GM21723 (cell line): ENCODE measurements around the gene ITGAV.
A peak's percentile ranks its signal among the peaks of the same experiment; 100 is the strongest.

Experiments used
- ATAC-seq: cut with Tn5 transposase; IDR thresholded peaks from one replicate; pipeline ENCODE4 v1.9.1; 2021; ENCODE audit warnings: mild to moderate bottlenecking, moderate library complexity; ENCODE audit not compliant: unreplicated experiment

The ITGAV gene

DNA sequence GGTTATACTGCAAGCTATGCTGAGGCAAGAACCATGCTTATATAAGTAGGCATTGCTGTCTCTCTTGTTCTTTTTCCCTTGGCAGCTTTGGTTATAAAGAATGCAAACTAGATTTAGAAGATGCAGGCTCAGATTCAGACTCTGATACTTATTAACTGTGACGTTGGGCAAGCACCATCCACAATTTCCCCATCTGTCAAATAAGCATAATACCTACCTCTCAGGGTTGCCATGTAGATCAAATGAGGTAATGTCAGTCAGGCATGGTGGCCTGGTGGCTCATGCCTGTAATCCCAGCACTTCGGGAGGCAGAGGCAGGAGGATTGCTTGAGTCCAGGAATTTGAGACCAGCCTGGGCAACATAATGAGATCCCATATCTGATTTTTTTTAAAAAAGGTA is 21.7 kb downstream of the ITGAV start:
- ATAC-seq = no peak

DNA sequence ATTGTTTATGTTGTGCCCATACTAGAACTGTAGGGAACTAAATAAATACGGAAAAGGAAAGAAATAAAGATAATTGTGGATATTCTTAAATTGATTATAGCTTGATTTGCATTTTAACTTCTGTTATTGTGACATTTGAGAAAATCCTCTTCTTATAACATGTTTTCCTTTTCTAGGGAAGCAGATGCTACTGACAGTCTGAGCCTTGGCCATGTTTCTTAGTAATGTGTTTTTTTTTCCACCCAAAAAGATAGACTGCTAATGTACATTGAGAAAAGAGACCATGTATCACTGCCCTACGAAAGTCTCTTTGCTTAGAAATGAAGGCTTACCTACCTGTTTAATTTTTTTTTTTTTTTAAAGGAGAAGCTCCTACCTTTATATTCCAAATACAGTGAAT is 22.2 kb downstream of the ITGAV start:
- no peak for ATAC-seq

DNA sequence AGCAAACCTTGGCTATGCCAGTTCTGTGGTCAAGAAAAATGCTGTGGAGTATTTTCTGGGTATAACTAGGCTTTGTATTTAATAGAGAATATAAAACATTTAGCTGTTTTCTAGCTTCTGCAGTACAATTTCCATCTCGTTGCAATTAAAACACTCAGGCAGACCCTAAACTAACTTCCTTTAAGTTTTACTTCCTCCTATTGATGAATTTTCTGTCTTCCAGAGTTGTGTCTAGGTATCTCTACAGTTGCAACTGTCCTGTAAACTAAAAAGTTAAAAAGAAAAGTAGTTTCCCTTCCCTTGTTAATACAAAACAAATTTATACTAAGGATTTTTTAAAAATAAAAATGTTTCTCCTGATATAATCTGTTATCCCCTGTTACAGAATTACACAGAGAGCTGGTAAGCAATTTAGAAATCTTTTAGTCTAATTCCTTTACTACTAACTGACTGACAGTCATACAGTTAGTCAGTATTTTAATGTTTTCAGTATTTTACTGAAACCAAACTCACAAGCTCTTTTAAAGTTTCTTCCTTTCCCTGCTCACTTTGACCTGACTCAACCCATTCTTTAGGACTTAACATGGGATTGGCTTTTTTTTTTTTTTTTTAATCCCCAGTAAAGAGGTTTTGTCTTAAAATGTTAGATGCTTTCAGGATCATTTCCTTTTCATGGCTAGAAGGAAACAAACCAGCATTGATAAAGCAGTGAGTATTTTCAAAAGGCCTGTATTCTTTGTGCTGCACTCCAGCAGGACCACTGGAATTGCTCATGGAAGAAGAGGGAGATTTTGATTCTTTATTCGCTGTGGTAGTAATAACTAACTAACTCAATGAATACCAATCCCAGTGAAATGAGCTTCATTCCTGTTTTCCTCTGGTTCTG is 22.9 kb downstream of the ITGAV start:
- ATAC-seq = no peak

DNA sequence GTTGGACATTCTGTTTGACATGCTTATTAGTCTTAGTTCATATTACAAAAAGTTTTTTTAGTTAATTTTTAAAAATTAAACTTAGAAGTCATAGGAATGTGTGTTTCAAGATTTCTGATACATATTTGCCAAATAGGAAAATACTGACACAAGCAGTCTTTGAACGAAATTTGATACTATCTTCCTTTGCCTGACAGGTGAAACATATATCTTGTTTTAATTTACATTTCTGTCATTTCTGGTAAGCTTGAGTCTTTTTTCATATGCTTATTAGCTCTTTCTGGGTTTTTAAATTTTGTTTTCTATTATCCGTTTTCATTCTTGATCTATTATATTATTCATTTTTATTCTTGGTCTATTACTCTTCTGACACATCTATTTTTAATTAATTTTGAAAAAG is 24.5 kb downstream of the ITGAV start:
- ATAC-seq = no peak

DNA sequence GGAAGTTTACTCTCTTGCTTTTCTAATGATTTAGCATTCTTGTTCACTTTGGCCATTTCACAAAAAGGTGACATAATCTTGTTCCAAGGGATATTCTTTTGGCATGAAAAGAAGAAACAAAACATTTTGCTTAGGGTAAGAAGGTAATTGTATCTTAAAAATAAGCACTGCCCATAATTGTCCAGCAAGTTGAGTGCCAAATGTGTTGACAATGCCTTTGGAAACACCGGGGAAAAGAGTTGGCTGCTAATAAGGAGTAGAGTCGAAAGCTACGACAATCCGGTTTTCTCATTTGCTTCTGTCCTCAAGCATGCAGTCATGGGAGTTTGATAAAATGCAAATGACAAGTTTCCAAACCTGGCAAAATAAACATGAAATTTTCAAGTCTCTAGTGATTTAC is 27.3 kb downstream of the ITGAV start:
- ATAC-seq = no peak

DNA sequence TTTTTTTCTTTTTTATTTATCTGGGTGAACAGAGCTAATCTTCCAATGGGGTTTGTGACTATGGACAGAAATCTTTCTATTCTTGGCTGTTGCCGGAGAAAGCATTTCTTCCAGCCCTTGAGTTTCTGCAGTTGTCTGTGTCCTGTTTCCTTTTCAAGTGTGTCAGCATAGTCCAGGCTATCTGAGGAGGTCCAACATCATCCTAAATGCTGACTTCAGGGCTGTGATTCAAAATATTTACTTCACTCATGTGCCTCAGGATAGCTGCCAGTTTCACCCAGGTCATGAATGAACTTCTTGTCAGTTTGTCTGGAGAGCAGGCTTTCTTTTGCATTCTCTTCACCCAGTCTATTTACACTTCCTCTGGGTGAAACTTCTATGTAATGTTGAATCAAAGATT is 27.9 kb downstream of the ITGAV start:
- ATAC-seq = no peak

DNA sequence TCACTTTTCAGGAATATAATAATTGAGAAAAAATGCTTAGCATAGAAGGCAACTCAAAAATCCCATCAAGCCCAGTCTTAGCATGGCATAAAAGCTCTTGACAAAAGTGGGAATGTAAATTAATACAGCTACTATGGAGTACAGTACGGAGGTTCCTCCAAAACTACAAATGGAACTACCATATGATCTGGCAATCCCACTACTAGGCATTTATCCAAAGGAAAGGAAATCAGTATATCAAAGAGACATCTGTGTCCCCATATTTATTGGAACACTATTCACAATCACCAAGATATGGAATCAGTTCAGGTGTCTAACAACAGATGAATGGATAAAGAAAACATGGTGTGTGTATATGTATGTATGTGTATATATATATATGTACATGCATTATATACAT is 28.8 kb downstream of the ITGAV start:
- no peak for ATAC-seq

DNA sequence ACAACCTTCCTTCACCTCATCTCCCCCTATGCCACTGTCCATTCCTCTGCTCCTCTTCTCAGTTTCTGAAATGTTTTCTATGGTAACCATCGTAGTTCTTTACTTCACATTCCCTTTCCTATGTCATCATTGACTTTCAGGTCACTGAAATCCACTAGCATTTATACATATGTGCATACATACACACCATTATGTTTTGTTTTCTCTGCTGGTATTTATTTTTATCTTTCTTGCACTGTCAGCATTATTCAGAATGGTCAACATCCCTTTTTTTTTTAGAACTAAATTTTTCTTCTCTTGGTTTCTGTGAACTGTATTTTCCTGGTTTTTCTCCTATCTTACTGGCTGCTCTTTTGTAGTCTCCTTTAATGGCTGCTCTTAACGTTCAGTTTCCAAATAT is 33.2 kb downstream of the ITGAV start:
- ATAC-seq = no peak

DNA sequence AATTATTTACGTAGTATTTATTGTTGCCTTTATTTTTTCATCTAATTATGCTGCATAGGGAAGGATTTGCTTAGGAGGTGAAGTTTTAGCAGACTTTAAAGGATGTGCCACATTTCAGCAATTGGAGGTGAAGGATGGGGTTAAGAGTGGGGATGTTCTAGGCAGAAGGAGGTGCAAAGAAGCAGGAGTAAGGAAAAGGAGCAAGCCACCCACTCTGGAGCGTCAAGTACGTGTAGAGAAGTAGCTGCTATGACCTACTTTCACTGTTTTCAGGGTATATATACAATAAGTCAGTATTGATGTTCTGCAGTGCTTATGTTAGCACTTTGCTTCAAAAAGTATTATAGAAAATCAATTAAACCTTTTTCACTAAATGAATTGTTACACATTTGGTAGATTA is 34.4 kb downstream of the ITGAV start:
- no peak for ATAC-seq

DNA sequence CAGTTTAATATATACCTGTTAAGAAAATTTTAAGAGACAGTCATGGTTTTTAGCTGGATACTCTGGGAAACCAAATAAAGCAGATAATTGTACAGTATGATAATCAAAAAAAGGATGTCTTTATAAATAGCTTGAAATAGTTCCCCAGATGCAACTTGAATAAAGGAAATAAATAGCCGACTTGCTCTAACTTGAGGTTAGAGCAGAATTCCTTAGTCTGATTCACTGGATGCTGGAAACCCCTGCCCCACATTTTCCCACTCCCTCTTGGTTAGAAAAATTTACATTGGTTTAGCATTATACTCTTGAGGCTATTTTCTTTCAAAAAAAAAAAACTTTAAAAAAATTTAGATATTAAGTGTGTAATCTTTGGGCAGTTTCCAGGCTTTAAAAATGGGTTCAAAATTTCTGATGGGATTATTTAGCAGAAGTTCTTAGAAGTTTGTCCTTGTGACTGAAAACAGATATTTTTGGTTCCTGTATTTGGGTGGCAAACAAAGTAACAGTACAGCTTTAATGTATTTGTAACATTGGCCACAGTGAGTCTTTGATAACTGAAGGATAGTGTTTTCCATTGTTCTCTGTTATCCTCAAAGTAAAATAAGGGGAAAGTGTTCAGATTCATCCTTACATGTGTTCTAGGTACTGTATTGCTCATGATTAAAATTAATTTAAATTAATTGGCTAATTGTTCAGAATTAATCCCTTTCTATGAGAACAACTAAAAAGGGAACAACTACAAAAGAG is 39.6 kb downstream of the ITGAV start:
- no peak for ATAC-seq

DNA sequence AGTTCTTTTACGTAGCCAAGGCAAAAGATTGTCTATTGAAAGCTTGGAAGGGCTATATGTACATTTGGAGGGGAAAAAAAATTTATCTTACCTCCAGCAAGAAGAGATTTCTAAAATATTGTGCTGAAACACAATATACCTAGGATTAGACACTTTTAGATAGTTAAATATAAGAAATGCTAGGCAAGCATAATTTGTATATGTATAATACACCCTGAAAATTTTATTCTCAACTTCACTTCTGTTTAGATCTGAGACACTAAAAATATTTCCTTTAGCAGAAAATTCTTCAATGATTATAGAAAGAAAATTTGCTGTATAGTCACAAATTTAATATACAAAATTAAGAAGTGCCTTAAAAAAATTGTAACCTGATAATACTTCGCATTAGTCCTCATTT is 42.6 kb downstream of the ITGAV start:
- no peak for ATAC-seq

DNA sequence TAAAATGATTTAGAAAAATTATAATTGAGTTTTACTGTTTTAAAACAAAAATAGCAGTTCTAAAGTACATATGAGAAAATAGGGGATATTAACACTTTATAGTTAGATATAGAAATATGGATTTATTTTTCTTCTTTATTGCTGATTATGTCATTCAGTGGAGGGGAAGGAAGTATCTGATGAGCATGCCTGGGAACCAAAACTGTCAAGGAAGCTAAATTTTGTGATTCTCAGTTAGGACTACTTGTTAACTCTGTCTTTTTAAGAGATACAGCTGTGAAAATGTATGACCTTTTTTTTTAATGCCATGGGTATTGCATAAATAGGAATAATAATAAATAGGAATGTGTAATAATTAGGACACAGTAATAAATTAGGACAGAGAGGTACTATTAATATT is 44.8 kb downstream of the ITGAV start:
- no peak for ATAC-seq

DNA sequence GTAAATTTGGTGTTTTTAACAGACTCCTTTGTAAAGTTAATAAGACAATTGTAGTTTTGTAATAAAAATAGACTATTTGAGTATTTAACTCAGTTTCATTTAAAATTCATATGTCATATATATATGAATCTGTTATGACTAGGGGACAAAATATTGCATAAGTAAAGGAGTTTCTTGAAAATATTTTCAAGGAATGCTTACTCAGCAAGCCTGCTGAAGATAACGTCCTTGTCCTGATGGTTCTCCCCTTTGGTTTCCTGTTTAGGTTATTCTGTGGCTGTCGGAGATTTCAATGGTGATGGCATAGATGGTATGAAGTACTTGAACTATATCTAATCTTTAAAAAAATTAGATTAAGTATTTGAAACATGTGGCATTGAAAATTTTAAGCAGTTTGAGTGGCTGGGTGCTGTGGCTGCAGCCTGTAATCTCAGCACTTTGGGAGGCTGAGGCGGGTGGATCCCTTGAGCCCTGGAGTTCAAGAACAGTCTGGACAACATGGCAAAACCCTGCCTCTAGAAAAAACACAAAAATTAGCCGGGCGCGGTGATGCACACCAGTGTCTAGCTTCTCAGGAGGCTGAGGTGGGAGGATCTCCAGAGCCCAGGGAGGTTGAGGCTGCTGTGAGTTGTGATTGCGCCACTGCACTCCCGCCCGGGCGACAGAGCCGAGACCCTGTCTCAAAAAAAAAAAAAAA is 47.1 kb downstream of the ITGAV start:
- no peak for ATAC-seq

DNA sequence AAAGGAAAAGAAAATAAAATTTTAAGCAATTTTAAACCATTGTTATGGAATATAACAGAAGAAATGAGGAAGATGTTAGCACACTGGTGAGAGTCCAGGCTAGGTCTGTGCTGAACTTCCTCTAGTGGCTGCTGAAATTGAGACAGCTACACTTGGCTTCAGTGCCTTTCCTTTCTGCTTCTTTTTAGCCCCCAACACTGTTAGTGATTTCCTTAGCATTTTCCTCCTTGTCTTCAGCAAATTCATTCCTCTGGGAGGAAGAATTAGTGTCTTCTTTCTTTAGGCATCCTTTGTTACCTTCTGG is 47.6 kb downstream of the ITGAV start:
- no peak for ATAC-seq

DNA sequence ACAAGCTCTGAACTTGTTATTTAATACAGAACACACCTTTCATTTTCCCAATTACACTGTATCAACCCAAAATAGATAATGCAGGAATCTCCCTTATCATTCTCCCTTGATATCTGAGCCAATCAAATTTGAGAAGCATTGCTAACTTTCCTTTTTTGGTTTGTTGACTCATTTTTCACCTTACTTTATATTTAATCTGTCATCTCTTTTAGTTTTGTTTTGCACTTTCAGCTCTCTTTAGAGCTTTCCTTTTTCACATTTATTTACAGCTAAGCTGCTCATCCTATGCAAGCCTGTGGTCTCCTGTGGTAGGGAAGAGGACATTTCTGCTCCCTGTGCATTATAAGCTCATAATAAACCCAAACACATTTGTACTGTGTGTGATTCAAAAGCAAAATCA is 50.1 kb downstream of the ITGAV start:
- ATAC-seq = peak; percentile 77

DNA sequence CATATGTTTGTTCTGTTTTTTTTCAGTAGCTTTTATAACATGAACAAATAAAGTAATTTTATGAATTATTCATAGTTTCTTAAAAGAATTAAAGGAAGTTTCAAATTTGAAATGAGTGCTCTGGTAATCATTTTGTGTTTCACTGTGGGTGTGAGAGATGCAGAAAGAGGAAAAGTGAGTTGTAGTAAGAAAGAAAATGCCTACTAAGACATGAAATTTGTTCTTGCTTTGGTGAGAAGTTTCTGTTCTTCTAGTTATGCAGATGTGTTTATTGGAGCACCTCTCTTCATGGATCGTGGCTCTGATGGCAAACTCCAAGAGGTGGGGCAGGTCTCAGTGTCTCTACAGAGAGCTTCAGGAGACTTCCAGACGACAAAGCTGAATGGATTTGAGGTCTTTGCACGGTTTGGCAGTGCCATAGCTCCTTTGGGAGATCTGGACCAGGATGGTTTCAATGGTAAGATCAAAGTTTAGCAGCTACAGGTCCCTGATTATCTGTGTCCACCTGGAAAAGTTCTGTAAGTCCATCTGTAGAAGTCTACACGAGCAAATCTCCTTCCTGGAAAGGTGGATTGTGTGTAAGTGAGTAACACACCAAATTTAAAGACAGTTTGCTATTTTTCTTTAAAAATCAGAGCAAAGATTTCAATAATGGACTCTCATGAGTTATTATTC is 51.4 kb downstream of the ITGAV start:
- no peak for ATAC-seq

DNA sequence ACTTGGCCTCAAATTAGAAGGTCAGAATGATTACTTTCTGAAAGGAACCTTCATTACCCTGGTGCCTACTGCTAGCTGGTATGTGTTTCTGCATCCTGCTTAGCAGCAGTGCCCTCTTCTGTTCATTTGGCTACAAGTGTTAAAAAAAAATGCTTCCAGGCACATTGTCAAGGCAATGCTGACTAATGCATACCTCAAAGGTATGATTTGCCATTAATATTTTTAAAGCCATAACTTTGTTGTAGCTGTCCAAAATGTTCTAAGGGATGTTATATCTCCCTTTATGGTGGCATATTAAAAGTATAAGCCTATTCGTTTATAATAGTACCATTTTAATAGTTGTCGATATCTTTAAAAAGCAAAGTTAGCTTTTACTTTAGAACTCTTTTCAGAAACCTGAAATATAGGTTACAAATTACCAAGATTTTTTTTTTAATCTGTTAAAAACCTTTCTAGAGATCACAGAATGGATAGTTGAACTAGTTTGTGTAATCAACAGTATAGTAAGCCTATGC is 52.0 kb downstream of the ITGAV start:
- ATAC-seq = peak; percentile 78

DNA sequence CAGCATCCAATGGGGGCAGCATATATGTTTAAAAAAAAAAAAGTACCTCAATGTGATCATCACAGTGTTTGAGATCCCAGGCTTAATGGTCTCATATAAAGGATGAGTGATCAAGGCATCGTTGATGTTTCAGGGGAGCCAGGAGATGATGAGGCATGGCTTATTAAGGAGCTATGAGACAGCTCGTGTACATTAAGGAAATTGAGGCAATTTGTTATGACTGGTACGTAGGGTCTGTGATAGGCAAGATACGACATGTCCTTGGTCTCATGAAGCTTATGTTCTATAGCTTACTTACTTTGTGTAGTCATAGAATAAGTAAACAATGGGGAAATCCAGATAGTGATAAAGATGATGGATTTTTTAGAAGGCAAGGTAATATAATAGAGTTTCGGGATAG is 54.9 kb downstream of the ITGAV start:
- no peak for ATAC-seq

DNA sequence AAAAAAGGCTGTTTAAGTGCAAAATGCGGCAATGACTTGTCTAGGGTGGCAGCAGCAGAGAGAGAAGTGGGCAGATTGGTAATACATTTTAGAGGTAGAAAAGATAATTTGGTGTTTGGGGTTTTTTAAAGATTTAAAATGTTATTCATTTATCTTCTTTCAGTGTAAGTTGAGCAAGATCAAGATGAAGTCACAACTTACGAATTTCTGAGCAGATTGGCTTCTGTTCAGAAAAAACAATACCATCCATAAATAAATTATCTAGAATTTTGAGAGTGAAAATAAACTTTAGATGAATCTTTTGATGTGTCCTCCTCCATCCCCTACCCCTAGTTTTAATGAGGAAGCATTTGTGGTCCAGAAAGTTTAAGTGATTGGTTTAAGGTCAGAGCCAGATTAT is 56.1 kb downstream of the ITGAV start:
- ATAC-seq = no peak

DNA sequence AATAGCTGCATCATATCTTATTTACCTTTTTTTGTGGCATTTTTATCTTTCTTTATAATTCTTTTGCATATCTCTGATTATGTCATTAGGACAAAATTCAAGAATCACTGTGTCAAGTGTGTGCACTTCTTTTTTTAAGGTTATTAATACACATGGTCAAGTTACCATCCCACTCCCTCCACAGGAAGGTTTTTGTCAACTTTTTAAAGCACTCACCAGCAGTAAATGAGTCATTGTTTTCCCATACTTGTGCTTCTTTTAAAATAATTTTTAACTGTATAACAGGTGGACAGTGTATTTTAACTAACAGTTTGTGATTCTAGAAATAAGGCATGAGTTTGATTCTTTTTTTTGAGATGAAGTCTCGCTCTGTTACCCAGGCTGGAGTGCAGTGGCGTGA is 58.3 kb downstream of the ITGAV start:
- no peak for ATAC-seq

DNA sequence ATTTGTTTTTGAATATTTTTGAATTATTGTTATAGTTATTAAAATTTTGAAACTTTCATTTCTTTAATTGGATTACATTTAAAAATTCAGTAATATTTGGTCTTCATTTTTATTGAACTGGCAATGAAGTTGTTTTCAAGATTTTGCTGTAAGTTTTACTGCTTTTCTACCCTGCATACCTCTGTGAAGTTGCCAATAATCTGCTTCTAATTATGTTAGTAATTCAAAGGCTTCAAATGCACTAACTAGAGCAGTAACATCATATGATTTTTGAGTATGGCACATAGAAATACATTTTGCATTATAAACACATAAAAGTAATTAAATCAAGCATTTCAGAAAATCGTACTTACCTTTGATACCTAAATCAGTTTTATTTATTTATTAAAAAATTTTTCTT is 63.7 kb downstream of the ITGAV start:
- no peak for ATAC-seq
